Activated T-helper 9 cell treated with anti-CD3 and anti-CD28 coated beads, Interleukin-2, amount 50 U/mL, for 16 hours (primary cell): Measurements from ENCODE around the gene CYLD.
A peak's percentile ranks its signal among the peaks of the same experiment; 100 is the strongest.

Experiments used
- DNase-seq: peaks from one replicate; pipeline ENCODE4 v3.0.0-alpha.2; 2020; ENCODE audit warnings: low read depth

Gene CYLD

GRCh38 chr16:50781043-50781442 lies 39.2 kb downstream of the CYLD start:
- DNase-seq = no peak

GRCh38 chr16:50781518-50781917 lies 39.6 kb downstream of the CYLD start:
- DNase-seq = no peak

- no peak for DNase-seq
Measured at GRCh38 chr16:50789757-50790156, 47.9 kb downstream of the CYLD start.

GRCh38 chr16:50791522-50791921 lies 49.6 kb downstream of the CYLD start:
- DNase-seq = no peak

GRCh38 chr16:50796829-50797228 lies 54.9 kb downstream of the CYLD start:
- no peak for DNase-seq

GRCh38 chr16:50797456-50797855 lies 55.6 kb downstream of the CYLD start:
- DNase-seq = no peak

GRCh38 chr16:50800074-50800473 lies 58.2 kb downstream of the CYLD start:
- DNase-seq = no peak

GRCh38 chr16:50801036-50801435 lies 59.1 kb downstream of the CYLD start:
- no peak for DNase-seq

GRCh38 chr16:50802000-50802399 lies 60.1 kb downstream of the CYLD start:
- no peak for DNase-seq

DNA sequence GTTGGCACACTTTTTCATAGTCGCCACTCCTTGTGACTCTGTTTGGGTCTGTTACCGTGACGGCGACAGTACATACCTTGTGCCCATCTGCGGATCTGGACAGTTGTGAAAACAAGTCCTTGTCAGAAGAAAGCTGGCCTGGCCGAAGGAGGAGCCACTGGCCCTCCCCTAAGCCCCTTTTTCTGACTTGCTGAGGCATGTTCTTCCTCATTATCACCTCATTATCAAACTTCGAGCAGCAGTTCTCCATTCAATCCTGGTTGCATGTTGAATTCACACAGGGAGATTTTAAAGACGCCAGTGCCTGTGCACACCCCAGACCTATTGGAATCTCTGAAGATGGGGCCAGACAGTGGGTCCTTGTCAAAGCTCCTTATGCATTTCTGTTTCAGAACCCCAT lies 61.1 kb downstream of the CYLD start:
- no peak for DNase-seq

DNA sequence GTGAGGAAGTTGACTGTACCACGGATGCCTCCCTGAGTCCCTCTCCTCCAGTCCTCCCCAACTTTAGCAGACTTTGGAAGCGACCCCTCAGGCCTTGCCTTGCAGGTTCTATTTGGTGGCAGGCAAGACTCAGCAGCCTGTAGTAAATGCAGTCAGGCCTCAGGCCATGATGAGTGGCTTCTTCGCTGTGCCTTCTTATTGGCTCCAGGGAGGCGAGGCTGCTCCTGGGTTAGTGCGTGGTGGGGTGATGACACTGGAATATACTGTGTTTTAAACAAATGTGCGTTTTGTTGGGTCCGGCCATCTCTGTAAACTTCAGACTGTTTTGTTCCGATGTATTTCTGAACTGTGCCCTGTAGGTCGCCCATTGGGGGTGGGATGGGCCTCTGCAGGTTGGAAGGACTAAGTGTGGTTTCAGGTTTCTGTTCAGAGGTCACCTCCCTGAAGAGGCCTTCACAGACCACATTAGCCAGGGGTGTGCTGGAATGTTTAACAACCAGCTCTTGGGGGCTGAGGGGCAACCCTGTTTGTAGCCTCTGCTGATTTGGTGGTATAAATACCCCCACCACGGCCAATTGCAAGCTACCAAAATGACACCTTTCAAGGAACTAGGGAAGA lies 62.5 kb downstream of the CYLD start:
- DNase-seq = no peak

GRCh38 chr16:50806099-50807062 lies 64.5 kb downstream of the CYLD start:
- peak; percentile 69 for DNase-seq

DNA sequence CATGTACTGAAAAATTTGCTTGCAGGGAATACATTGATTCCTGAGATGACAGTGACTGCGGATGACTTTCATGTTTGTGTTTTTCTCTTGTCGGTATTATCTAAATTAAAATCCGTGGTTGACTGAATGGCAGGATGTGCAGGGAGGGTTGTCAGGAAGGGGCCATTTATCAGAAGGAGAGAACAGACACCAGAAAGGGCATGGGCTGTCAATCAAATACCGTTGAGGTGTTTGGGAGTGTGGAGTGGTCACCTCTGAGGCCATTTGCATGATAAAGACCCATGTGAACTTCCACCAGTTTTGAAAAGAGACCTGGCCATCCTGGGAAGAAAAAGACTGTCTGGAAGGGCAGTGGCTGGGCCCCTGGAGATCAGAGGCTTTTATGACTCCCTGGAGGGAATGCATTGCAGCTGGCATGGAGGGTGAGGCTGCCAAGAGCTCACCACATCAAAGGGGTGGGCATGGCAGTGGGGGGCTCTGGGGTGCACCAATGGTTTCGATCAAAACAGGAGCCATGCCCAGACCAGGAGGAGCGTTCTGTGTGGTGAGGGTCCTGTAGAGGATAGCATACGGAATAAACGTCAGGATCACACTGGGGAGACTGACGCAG lies 67.1 kb downstream of the CYLD start:
- DNase-seq = no peak

GRCh38 chr16:50809561-50809960 lies 67.7 kb downstream of the CYLD start:
- DNase-seq = no peak

DNA sequence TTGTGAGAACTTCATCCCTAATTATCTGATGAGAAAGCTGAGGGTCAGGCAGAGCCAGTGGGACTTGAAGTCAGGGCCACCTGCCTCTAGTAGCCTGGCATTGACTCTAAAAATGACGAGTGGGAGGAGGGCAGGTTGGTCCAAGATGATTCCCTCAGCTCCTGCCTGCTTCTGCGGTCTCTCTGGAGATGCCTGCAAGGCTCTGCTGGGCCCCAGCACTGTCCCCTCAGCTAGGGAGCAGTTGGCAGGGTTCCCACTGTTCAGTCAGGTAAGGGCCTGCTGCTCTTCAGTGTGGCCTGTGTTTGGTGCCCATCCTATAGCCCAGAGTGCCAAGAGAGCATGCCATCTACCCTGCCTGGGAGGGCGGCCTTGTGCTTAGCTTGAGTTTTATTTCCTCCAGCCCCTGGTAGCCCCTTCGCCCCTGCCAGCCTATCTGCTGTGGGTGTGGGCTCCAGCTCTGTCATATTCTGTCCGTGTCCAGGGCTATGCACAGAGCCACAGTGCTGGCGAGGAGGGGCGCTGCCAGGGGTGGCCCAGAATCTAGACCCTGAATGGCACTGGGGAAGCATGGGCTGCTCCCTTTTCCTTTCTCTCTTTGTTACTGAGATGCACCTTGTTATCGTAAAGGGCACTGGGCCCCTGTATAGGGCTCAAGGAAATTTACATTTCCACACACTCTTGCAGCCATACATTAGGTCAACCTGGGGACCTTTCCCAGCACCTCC lies 68.5 kb downstream of the CYLD start:
- DNase-seq = no peak

- no peak for DNase-seq
Measured at GRCh38 chr16:50812046-50812445, 70.2 kb downstream of the CYLD start.

DNA sequence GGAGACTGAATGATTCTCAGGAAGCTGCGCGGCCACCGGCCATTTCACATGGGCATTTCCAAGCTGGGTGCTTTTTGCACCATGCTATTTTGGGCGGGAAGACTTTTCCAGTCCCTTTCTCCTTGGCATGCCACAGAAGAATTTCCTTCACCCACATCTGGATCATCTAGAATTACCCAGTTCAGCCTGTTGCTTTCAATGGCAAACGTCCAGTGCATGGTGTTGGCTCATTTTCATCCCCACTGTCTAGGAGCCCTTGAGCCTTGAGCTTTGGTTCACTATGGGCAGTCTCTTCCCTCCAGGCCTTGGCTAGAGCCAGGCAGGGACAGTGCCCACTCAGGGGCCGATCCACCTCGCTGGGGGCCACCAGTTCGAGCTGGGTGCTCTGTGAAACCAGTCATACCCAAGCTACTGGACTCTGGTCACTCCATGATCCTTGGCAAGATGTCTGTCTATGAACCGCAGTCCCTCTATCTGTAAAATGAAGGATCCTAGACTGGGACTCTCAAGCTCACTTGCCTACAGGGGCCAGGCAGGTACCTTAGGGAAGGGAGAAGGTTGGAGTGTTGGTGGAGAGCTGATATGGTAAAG lies 71.1 kb downstream of the CYLD start:
- no peak for DNase-seq

DNA sequence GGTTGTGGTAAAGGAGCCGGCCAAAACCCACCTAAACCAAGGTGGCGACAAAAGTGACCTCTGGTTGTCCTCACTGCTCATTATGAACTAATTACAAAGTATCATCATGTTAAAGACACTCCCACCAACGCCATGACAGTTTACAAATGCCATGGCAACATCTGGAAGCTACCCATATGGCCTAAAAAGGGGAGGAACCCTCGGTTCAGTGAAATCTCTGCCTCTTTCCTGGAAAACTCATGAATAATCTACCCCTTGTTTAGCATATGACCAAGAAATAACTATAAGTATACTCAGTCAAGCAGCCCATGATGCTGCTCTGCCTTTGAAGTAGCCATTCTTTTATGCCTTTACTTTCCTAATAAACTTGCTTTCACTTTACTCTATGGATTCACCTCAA lies 72.2 kb downstream of the CYLD start:
- DNase-seq = no peak

DNA sequence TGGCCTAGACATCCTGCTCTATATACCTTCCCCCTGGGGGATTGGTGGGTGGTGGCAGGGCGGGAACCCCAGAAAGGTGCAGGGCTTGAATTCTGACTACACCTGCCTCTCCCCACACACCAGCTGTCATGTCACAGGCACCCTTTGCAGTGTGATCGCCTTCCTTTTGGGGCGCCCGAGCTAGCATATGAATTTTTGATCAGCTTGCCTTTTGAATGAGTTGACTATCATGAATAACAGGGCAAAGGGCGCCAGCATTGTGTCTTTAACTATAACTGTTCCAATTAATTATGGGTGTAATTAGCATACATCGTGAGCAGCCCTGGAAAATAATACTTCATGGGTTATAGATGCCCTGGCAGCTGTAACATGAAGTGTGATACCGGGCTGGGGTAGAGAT lies 72.7 kb downstream of the CYLD start:
- DNase-seq = no peak

DNA sequence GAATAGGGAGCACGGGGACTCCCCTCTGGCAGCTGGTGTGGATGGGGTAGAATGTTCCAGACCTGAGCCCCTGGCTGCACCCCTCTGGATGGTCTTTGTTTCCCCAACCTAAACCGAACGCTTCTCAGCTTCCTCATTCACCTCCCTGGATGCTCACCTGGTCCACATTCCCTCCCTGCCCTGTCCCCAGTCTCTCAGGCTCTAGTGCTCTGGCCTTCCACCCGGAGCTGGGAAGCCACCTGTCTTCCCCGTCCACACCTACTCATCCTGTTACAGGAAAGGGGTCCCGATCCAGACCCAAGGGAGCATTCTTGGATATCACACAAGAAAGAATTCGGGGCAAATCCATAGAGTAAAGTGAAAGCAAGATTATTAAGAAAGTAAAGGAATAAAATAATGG lies 73.5 kb downstream of the CYLD start:
- no peak for DNase-seq

DNA sequence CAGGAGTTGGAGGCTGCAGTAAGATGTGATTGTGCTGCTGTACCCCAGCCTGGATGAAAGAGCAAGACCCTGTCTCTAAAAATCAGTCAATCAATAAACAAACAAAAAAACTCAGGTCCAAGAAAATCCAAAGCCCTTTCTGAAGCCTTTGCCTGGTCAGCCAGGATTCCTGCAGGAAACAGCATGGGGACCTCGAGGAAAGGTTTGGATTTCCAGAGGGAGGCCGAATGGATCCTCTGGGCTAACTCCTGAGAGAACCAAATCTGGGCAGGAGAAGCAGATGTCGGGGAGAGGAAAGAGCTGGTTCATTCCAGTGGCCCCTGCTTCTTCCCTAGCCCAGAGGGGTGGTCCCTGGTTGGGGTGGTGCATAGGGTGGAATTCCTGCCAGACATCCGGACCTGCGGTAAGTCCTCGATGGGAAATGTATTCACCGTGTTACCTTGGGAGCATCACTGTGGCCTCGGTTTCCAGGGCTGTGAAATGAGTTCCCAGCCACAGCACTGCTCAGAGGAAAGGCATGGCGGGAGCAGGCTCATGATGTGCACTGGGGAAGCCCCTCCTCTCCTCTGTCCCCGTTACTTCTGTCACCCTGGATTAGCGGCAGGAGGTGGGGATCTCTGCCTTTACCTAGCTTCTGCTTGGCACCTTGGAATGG lies 75.1 kb downstream of the CYLD start:
- DNase-seq = no peak

DNA sequence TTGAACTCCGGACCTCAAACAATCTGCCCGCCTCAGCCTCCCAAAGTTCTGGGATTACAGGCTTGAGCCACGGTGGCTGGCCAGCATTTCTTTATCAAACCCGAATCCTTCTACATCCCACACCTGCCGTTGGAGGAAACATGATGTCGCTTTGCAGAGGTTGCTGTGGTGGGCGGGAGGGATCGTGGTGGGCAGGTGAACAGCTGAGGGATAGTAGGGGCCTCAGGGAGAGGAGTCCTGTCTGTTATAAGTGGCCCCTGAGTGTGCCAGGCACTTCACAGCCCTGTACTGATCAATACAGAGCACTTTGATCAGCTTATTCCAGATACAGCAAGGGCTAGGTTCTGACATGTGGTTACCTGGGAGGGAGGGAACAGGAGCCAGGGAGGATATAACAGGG lies 76.5 kb downstream of the CYLD start:
- DNase-seq = no peak
